ENCODE data around the gene GLRX3. TPM values are rescaled to one million over a fixed set of nuclear protein-coding genes. Genes with fewer than 3 reads are reported as not detected.
A peak's percentile ranks its signal among the peaks of the same experiment; 100 is the strongest.

The GLRX3 gene
- total RNA-seq, 1 donor from 2014 or later = 45.9 TPM

DNA sequence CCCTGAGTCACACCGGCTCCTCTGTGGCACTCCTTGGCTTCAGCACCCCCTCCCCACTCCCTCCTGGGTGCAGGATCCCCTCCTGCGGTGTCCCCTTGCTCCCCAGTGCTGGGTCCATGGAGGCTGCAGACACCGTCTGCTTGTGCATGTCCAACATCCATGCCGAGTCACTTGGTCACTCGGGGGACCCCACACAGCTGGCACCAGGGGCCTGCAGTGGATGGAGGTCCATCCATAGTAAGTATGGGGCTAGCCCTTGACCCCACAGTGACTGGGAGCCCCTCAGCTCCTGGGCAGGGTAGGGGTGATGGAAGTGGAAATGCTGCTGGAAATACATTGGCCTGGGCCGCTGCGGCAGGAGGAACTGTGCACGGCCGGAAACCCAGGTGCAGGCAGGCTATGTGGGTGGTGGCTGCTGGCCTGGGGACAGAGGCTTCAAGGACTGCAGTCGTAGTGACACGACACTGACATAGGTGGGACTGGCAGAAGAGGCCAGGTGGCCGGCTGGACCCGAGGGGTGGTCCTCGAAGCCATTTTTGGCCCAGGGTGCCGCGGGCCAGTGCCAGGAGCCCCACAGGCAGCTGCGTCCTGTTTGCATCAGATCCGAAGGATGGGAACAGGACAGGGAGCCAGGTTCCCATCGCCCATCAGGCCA is 58.9 kb downstream of the GLRX3 start:
- DNase-seq (no peak), ATAC-seq (no peak)
- Histone ChIP-seq H3K4me3 (no peak overlapping the region), H3K27me3 (ENCODE audit: low read depth) (peaks cover 20% of the 10 kb centered on the region), H3K36me3 (no peaks in the 10 kb centered on the region), H3K4me1 (peaks cover 6% of the 10 kb centered on the region), H3K9me3 (no peaks in the 10 kb centered on the region), H3K27ac (no peak overlapping the region)
- TF ChIP-seq, protein P1, sequence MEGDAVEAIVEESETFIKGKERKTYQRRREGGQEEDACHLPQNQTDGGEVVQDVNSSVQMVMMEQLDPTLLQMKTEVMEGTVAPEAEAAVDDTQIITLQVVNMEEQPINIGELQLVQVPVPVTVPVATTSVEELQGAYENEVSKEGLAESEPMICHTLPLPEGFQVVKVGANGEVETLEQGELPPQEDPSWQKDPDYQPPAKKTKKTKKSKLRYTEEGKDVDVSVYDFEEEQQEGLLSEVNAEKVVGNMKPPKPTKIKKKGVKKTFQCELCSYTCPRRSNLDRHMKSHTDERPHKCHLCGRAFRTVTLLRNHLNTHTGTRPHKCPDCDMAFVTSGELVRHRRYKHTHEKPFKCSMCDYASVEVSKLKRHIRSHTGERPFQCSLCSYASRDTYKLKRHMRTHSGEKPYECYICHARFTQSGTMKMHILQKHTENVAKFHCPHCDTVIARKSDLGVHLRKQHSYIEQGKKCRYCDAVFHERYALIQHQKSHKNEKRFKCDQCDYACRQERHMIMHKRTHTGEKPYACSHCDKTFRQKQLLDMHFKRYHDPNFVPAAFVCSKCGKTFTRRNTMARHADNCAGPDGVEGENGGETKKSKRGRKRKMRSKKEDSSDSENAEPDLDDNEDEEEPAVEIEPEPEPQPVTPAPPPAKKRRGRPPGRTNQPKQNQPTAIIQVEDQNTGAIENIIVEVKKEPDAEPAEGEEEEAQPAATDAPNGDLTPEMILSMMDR (IDR thresholded peaks at IDR 0.05) = no peak
- intact Hi-C loops (cut with DNase I) = no loop called here

DNA sequence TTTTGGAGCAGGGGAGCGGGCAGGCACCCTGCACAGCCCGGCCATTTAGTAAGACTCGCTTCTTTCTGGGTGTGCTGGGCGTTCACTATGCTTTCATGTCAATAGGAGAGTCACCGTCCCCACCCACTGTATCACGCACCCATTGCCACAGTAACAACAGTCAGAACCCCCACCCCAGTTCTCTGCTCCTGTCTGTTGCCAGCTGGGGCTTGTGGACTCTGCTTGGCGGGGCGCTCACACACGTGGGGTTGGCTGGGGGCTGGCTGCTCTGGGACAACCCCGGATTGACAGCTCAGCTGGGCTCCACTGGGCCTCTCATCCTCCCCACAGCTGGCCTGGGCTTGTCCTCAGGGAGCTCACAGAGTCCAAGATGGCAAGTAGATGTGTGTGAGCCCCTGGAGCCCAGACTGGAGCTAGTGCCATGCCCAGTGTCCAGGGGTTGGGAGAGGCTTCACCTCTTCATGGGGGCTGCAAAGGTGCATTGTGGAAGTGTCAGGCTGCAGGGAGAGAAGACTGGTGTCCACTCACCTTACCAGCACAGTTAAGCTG is 59.6 kb downstream of the GLRX3 start:
- intact Hi-C loops (cut with DNase I) = no loop called here
- H3K27ac ChIP-seq = no peak overlapping the region
- H3K27me3 ChIP-seq (ENCODE audit: low read depth) = peaks cover 17% of the 10 kb centered on the region
- no peak overlapping the region for H3K4me3 ChIP-seq
- no peak for DNase-seq
- H3K4me1 ChIP-seq = peaks cover 2% of the 10 kb centered on the region
- ATAC-seq = no peak
- no peaks in the 10 kb centered on the region for H3K9me3 ChIP-seq
- no peaks in the 10 kb centered on the region for H3K36me3 ChIP-seq
- TF ChIP-seq, protein P1 (IDR thresholded peaks at IDR 0.05) = no peak

DNA sequence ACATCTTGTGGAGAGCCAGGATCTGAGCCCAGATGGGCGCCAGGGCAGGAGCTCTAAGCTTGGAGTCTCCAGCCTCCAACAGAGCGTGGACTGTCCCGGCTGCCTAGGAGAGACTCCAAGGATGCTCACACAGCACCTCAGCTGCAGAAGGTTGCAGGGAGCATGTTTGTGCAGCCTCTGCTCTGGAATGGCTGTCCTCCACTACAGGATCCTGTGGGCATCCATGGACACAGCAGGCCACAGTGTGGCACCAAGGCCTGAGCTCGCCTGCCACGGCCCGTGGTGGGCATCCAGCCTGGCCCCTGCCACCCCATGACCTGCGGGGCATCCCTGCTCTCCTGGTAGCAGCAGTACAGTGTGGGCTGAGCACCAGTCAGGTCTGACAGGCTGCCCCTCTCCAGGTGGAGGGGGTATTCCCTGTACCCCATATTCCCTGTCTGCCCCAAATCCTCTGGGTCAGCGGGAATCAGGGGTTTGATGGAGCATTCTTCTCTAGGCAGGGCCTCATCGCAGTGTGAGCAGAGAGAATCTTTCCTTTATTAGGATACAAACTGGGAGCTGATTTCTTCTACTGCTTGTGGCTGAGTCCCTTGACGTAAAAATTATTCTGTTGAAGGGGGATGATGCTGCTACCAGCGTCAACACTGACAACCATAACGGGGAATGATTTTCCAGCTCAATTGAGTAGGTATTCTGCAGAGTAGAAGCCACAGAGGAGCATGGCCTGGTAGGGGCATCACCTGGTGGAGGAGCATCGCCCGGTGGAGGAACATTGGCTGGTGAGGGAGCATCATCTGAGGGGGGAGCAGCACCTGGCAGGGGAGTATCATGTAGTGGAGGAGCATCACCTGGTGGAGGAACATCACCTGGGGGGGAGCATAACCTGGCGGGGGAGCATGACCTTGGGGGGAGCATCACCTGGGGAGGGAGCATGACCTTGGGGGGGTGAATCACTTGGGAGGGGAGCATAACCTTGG is 60.6 kb downstream of the GLRX3 start:
- ATAC-seq = no peak
- intact Hi-C loops (cut with DNase I) = no loop called here
- TF ChIP-seq, protein P1 (IDR thresholded peaks at IDR 0.05) = no peak

DNA sequence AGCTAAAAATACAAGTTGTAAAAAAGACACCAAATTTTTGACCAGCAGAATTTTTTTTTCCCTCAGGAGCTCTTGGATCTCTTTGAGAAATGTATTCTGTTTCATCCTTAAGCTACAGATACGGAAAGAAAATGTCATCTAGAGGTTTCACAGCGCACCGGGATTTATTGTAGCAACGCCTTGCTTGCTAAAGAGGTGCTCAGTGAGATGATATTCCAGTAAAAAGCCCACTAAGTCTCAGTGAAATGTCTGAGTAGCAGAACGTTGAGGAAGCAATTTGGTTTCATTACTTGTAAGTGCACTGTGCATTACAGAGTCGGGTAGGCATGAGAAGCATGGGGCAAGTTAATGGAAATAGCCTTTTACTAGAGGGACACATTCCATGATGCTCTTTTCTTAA is 62.5 kb downstream of the GLRX3 start:
- TF ChIP-seq, protein P1 (IDR thresholded peaks at IDR 0.05) = no peak
- Histone ChIP-seq H3K27ac (no peak overlapping the region), H3K4me3 (no peak overlapping the region), H3K9me3 (no peaks in the 10 kb centered on the region), H3K4me1 (no peaks in the 10 kb centered on the region), H3K36me3 (no peaks in the 10 kb centered on the region), H3K27me3 (ENCODE audit: low read depth) (peaks cover 6% of the 10 kb centered on the region)
- ATAC-seq (no peak), DNase-seq (no peak)
- intact Hi-C loops (cut with DNase I) = no loop called here

More for the DNA sequence above, 60.6 kb downstream of the GLRX3 start:
- no peak for DNase-seq
- H3K27me3 ChIP-seq (ENCODE audit: low read depth) = peaks cover 12% of the 10 kb centered on the region
- no peaks in the 10 kb centered on the region for H3K4me1 ChIP-seq
- no peaks in the 10 kb centered on the region for H3K9me3 ChIP-seq
- no peak overlapping the region for H3K4me3 ChIP-seq
- no peak overlapping the region for H3K27ac ChIP-seq
- H3K36me3 ChIP-seq = no peaks in the 10 kb centered on the region

DNA sequence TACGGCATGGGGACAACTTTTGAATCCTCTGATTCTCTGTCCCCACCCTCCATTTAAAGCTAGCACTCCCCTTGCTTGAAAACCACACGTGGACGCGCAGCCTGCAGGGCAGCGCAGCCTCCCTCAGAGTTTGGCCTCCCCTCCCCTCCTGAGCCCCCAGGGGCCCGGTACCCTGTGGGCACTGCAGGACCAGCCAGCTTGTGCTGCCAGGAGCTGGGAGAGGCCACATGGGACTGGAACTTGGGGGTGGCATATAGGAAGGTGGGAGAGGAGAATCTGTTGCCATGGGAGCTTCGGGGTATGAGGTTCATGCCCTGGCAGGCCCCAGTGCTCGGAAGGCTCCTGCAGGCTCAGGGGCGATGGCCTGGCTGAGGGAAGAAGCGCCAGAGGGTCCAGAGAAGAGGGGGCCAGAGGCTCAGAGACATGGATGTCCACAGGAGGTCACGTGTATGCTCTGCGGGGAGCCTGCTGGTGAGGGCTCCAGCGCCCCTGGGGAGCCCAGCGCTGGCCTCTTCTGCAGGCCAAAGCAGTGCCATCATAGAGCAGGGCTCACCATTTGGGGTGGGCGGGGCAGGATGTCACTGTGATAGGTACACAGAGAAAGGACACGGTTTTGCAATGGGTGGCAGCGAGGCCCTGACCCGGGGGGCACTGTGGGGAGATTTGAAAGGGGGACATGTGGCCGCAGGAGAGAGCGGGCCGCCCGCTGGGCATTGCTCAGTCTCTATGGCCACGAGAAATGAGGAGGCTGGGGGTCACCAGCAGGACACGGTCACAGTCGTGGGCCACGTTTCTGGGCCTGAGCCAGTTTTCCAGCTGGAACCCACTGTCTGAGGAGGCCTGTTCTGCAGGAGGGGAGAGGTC is 64.2 kb downstream of the GLRX3 start:
- Histone ChIP-seq H3K4me3 (no peak overlapping the region), H3K27me3 (ENCODE audit: low read depth) (peaks cover 6% of the 10 kb centered on the region), H3K4me1 (no peaks in the 10 kb centered on the region), H3K9me3 (no peaks in the 10 kb centered on the region), H3K36me3 (no peaks in the 10 kb centered on the region), H3K27ac (no peak overlapping the region)
- ATAC-seq (peak in 1 of 2 donors; percentile 11), DNase-seq (no peak)
- intact Hi-C loops (cut with DNase I) = no loop called here
- TF ChIP-seq, protein P1 (IDR thresholded peaks at IDR 0.05) = no peak
